Neural progenitor cell (in vitro differentiated cells): Measurements from ENCODE around the gene ZNF524. TPM values are rescaled to one million over a fixed set of nuclear protein-coding genes. Genes with fewer than 3 reads are reported as not detected.

ENCODE experiments used
- DNase-seq: peaks from one replicate; pipeline ENCODE4 v3.0.0-alpha.2; 2016; ENCODE audit warnings: low spot score
- H2AFZ ChIP-seq: fragments of 200-600 bp; sonication (generic); replicated peaks from 2 replicates; pipeline ENCODE4 v1.6.1; 2016; ENCODE audit warnings: antibody characterized with exemption
- H3F3A ChIP-seq: fragments of 200-600 bp; sonication (generic); 2 replicates; pipeline ENCODE4 v1.6.1; 2016; ENCODE audit warnings: antibody characterized with exemption, low read depth
- H3K27ac ChIP-seq: fragments of 200-600 bp; sonication (generic); 2 replicates; pipeline ENCODE4 v1.5.1; 2016; ENCODE audit warnings: mild to moderate bottlenecking
- H3K27me3 ChIP-seq: fragments of 200-600 bp; sonication (generic); 2 replicates; pipeline ENCODE4 v1.6.1; 2016; ENCODE audit warnings: mild to moderate bottlenecking, moderate library complexity
- H3K36me3 ChIP-seq: fragments of 200-600 bp; sonication (generic); 2 replicates; pipeline ENCODE4 v1.5.1; 2016
- H3K4me1 ChIP-seq: fragments of 200-600 bp; sonication (generic); 2 replicates; pipeline ENCODE4 v1.6.1; 2016; ENCODE audit warnings: mixed run types
- H3K4me2 ChIP-seq: fragments of 200-600 bp; sonication (generic); 2 replicates; pipeline ENCODE4 v1.6.1; 2016
- H3K4me3 ChIP-seq: fragments of 200-600 bp; sonication (generic); 2 replicates; pipeline ENCODE4 v1.5.1; 2016
- H3K79me2 ChIP-seq: fragments of 200-600 bp; sonication (generic); 2 replicates; pipeline ENCODE4 v1.6.1; 2016; ENCODE audit warnings: low read depth
- H3K9ac ChIP-seq: fragments of 200-600 bp; sonication (generic); 2 replicates; pipeline ENCODE4 v1.6.1; 2016
- H3K9me3 ChIP-seq: fragments of 200-600 bp; sonication (generic); 2 replicates; pipeline ENCODE4 v1.5.1; 2016; ENCODE audit warnings: low read depth
- H4K20me1 ChIP-seq: fragments of 200-600 bp; sonication (generic); 2 replicates; pipeline ENCODE4 v1.6.1; 2016; ENCODE audit warnings: low read depth
- H3K27ac Mint-ChIP-seq: 3 replicates; pipeline ENCODE4 v1.8.0; 2021; ENCODE audit warnings: mixed read lengths
- H3K27me3 Mint-ChIP-seq: 2 replicates; pipeline ENCODE4 v1.8.0; 2022; ENCODE audit warnings: low read depth, mild to moderate bottlenecking, inconsistent platforms, moderate library complexity, mixed read lengths; ENCODE audit not compliant: insufficient read depth
- H3K36me3 Mint-ChIP-seq: 3 replicates; pipeline ENCODE4 v1.8.0; 2021; ENCODE audit warnings: mixed read lengths
- H3K4me1 Mint-ChIP-seq: 3 replicates; pipeline ENCODE4 v1.8.0; 2021; ENCODE audit warnings: mixed read lengths
- H3K4me3 Mint-ChIP-seq: 3 replicates; pipeline ENCODE4 v1.8.0; 2021; ENCODE audit warnings: mild to moderate bottlenecking, moderate library complexity, mixed read lengths
- H3K9me3 Mint-ChIP-seq: 3 replicates; pipeline ENCODE4 v1.8.0; 2020; ENCODE audit warnings: mixed read lengths
- CTCF ChIP-seq: fragments of 200-600 bp; sonication (generic); IDR thresholded peaks from 2 replicates; pipeline ENCODE4 v1.5.1; 2017; ENCODE audit warnings: antibody characterized with exemption, mild to moderate bottlenecking
- EZH2 ChIP-seq: fragments of 200-600 bp; sonication (generic); IDR thresholded peaks from 2 replicates; pipeline ENCODE4 v1.6.1; 2017; ENCODE audit warnings: antibody characterized with exemption, mild to moderate bottlenecking, moderate library complexity
- EZH2phosphoT487 ChIP-seq: fragments of 200-600 bp; sonication (generic); IDR thresholded peaks from 2 replicates; pipeline ENCODE4 v1.6.1; 2017; ENCODE audit warnings: antibody characterized with exemption
- total RNA-seq: library from RNA; depleted of rRNA; stranded (reverse); fragments of >200 nt; gene quantifications from 2 replicates; pipeline ENCODE4 v1.2.3, GENCODE V29; 2015; ENCODE audit warnings: low replicate concordance

Gene ZNF524
- total RNA-seq, 1 donor from 2014 or later: 3.2 TPM

DNA sequence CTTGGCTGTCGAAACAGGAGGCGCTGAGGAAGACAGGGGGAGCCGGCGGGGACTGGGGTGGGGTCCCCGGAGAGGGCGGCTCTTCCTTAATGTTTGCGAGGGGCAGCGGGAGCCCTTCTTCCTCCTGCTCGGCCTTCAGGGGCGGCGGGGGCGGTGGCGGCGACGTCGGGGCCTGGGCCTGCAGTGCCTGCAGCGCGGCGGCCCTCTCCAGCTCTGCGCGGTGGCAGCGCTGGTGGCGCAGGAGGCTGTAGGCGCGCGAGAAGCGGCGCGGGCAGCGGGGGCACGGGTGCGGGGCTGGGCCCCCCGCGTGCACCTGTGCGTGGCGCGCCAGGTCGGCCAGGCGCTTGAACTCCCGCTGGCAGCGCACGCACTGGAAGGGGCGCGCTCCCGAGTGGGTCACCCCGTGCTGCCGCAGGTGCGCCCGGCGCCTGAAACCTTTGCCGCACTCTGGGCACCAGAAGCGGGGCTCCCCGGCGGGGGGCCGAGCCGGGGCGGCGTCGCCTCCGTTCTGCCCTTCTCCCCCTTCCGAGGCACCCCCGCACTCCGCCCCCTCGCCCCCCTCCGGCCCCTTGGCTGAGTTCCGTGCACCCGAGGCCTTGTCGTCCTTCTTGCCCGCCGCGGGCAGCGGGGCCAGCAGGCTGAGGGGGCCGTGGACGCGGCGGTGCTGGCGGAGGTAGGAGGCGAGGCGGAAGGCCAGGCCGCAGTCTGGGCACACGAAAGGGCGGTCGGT lies 21.9 kb upstream of the ZNF524 start:
- H3K36me3 Mint-ChIP-seq: peaks cover 12% of the 10 kb centered on the region

GRCh38 chr19:55578761-55579747 lies 21.0 kb upstream of the ZNF524 start:
- peak overlapping the region; percentile 50 for H3K27ac Mint-ChIP-seq
- H3F3A ChIP-seq: peaks cover 23% of the 10 kb centered on the region
- H3K4me3 ChIP-seq: peak overlapping the region; percentile 87
- DNase-seq: no peak
- peak overlapping the region; percentile 94 for H3K4me2 ChIP-seq
- peaks cover 2% of the 10 kb centered on the region for H3K27me3 Mint-ChIP-seq
- peaks cover 11% of the 10 kb centered on the region for H3K4me1 Mint-ChIP-seq
- no peaks in the 10 kb centered on the region for H3K9me3 ChIP-seq
- peak overlapping the region; percentile 90 for H3K4me3 Mint-ChIP-seq
- no peaks in the 10 kb centered on the region for H3K4me1 ChIP-seq
- TF ChIP-seq CTCF: no peak
- TF ChIP-seq EZH2: no peak
- no peak for TF ChIP-seq EZH2phosphoT487
- peaks cover 22% of the 10 kb centered on the region for H3K79me2 ChIP-seq
- no peak overlapping the region for H3K27ac ChIP-seq
- peaks cover 12% of the 10 kb centered on the region for H3K36me3 Mint-ChIP-seq
- H4K20me1 ChIP-seq: peaks cover 9% of the 10 kb centered on the region
- H3K9me3 Mint-ChIP-seq: no peaks in the 10 kb centered on the region
- H3K27me3 ChIP-seq: no peaks in the 10 kb centered on the region
- no peak overlapping the region for H2AFZ ChIP-seq
- H3K36me3 ChIP-seq: no peaks in the 10 kb centered on the region
- peak overlapping the region; percentile 86 for H3K9ac ChIP-seq

More for the DNA sequence above, 21.9 kb upstream of the ZNF524 start:
- no peak for DNase-seq
- Mint-ChIP-seq H3K4me3 (no peak overlapping the region), H3K4me1 (peaks cover 11% of the 10 kb centered on the region), H3K9me3 (no peaks in the 10 kb centered on the region), H3K27me3 (peaks cover 2% of the 10 kb centered on the region), H3K27ac (no peak overlapping the region)
- Histone ChIP-seq H3K4me2 (no peak overlapping the region), H3K27me3 (no peaks in the 10 kb centered on the region), H4K20me1 (peaks cover 9% of the 10 kb centered on the region), H3K9me3 (no peaks in the 10 kb centered on the region), H3K36me3 (no peaks in the 10 kb centered on the region), H2AFZ (no peak overlapping the region), H3K9ac (no peak overlapping the region), H3F3A (peaks cover 21% of the 10 kb centered on the region), H3K79me2 (peaks cover 22% of the 10 kb centered on the region), H3K4me3 (no peak overlapping the region), H3K4me1 (no peaks in the 10 kb centered on the region), H3K27ac (no peak overlapping the region)
- TF ChIP-seq CTCF: no peak
- TF ChIP-seq EZH2: no peak
- TF ChIP-seq EZH2phosphoT487: no peak

DNA sequence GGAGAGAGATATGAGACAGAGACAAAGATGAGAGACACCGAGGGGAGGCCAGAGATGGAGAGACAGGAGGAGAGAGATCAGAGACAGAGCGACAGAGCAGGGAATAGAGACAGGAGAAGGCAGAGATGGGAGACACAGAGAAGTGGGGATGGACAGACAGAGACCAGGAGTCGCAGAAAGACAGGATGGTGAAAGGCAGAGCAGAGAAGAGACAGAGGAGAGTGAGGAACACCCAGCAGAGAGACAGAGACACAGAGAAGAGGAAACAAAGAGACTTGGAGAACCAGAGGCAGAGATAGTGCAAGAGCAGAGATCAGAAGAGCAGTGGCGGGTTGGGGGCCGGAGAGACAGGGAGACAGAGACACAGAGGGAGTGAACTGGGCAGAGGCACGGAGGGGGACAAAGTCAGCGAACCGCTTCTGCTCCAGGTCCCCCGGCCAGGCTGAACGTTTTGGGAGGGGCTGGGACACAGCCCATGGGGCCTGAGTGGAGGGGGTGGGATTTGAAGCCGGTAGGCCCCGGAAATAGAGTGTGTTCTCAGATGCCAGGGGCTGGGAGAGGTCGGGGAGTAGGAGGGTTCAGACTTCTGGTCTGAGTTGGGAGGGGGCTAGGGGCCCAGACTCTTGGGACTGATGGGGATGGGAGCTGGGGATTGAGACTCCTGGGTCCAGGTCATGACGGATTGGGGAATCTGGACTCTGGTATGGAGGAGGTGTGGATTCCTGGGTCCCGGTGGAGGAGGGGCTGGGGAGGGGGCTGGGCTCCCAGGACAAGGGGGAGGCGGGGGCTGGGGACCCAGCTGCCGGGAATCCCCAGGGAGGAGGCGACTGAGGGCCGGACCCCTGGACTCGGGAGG lies 20.1 kb upstream of the ZNF524 start:
- peak; percentile 56 for DNase-seq
- no peak overlapping the region for H2AFZ ChIP-seq
- no peaks in the 10 kb centered on the region for H3K9me3 Mint-ChIP-seq
- H3K36me3 Mint-ChIP-seq: peaks cover 12% of the 10 kb centered on the region
- H3K4me1 Mint-ChIP-seq: peaks cover 17% of the 10 kb centered on the region
- H3K27ac ChIP-seq: peak overlapping the region; percentile 70
- no peaks in the 10 kb centered on the region for H3K27me3 ChIP-seq
- no peak for TF ChIP-seq EZH2
- TF ChIP-seq CTCF: no peak
- TF ChIP-seq EZH2phosphoT487: no peak
- H3K27me3 Mint-ChIP-seq: peaks cover 2% of the 10 kb centered on the region
- H3K9ac ChIP-seq: peak overlapping the region; percentile 86
- H3K4me1 ChIP-seq: no peaks in the 10 kb centered on the region
- H3K4me3 ChIP-seq: peak overlapping the region; percentile 87
- peaks cover 9% of the 10 kb centered on the region for H4K20me1 ChIP-seq
- no peaks in the 10 kb centered on the region for H3K9me3 ChIP-seq
- H3F3A ChIP-seq: peaks cover 28% of the 10 kb centered on the region
- H3K4me3 Mint-ChIP-seq: peak overlapping the region; percentile 90
- H3K27ac Mint-ChIP-seq: peak overlapping the region; percentile 50
- H3K4me2 ChIP-seq: peak overlapping the region; percentile 94
- peaks cover 22% of the 10 kb centered on the region for H3K79me2 ChIP-seq
- no peaks in the 10 kb centered on the region for H3K36me3 ChIP-seq
